HCT116 (cell line): ENCODE results near the gene ARL15. TPM values are rescaled to one million over a fixed set of nuclear protein-coding genes. Genes with fewer than 3 reads are reported as not detected.

Experiments
- ATAC-seq: fragments of 200-7000 bp; cut with Tn5 transposase; 2 replicates; pipeline ENCODE4 v1.9.1; 2020; ENCODE audit warnings: mild to moderate bottlenecking, moderate library complexity
- BruUV-seq: library from RNA; stranded (reverse); fragments of 400-500 nt; replicated peaks from 2 replicates; lab custom pipeline; 2021; lab: Mats Ljungman, UMichigan
- CTCF ChIA-PET: fragments of 300-600 bp; sonication (Branson Sonifier 250); formaldehyde crosslinking; loops from one replicate; lab custom pipeline; 2021; ENCODE audit warnings: antibody characterized with exemption; lab: Charles Lee
- POLR2A ChIA-PET: fragments of 300-600, 350-600 bp; sonication (Branson Sonifier 250); formaldehyde crosslinking; loops from one replicate; lab custom pipeline; 2021; ENCODE audit warnings: antibody characterized with exemption; lab: Charles Lee
- RAD21 ChIA-PET, 2 experiments: fragments of 300-600 bp; sonication (Branson Sonifier 250); formaldehyde crosslinking; loops; one replicate each; lab custom pipeline; 2023; ENCODE audit warnings: low total read pairs in 2 of 2; ENCODE audit not compliant: uncharacterized antibody in 2 of 2, unreplicated experiment in 2 of 2, low non-redundant PET in 1 of 2; lab: Charles Lee
- DNase-seq: peaks from one replicate; pipeline ENCODE4 v3.0.0-alpha.2; 2010; ENCODE audit warnings: low read depth, low spot score
- H2AFZ ChIP-seq: fragments of 200-600 bp; shearing (Covaris generic), sonication (generic); 2 replicates; pipeline ENCODE4 v1.6.1; 2017; ENCODE audit warnings: low read depth, mixed run types, mixed read lengths, antibody characterized with exemption, low read length; ENCODE audit not compliant: poor library complexity, severe bottlenecking
- H3K27ac ChIP-seq: 2 replicates; pipeline ENCODE4 v1.5.1; 2012; ENCODE audit warnings: low read depth, low read length
- H3K27me3 ChIP-seq: fragments of 200-600 bp; sonication (generic); 2 replicates; pipeline ENCODE4 v1.6.1; 2016; ENCODE audit warnings: mixed run types, low read length, mixed read lengths; ENCODE audit not compliant: insufficient read depth
- H3K36me3 ChIP-seq, 2 experiments: fragments of 200-500 bp in 1 of 2; fragments of 200-600 bp in 1 of 2; sonication (Bioruptor generic) in 1 of 2; sonication (generic) in 1 of 2; 2 replicates each; pipeline versions ENCODE4 v1.5.1 to v1.6.1; 2014 to 2016; ENCODE audit warnings: low read length in 2 of 2, inconsistent platforms in 1 of 2, mixed read lengths in 1 of 2, mixed run types in 1 of 2; ENCODE audit not compliant: insufficient read depth in 2 of 2, control insufficient read depth in 1 of 2
- H3K4me1 ChIP-seq, 2 experiments: fragments of 200-600 bp in 1 of 2; sonication (generic) in 1 of 2; 2 replicates each; pipeline versions ENCODE4 v1.5.1 to v1.6.1; 2012 to 2017; ENCODE audit warnings: low read length in 2 of 2, inconsistent platforms in 1 of 2, mild to moderate bottlenecking in 1 of 2, mixed read lengths in 1 of 2, mixed run types in 1 of 2, moderate library complexity in 1 of 2; ENCODE audit not compliant: insufficient read depth in 2 of 2, control insufficient read depth in 1 of 2
- H3K4me2 ChIP-seq: fragments of 200-600 bp; sonication (generic); 2 replicates; pipeline ENCODE4 v1.6.1; 2017; ENCODE audit warnings: mixed run types, low read length, mixed read lengths
- H3K4me3 ChIP-seq, 2 experiments: fragments of 200-600 bp in 1 of 2; sonication (generic) in 1 of 2; replicated peaks in 1 of 2; 2 replicates each; pipeline ENCODE4 v1.5.1; 2011 to 2016; ENCODE audit warnings: low read length in 2 of 2, control low read depth in 1 of 2, low read depth in 1 of 2, mild to moderate bottlenecking in 1 of 2, mixed read lengths in 1 of 2, mixed run types in 1 of 2
- H3K79me2 ChIP-seq: fragments of 200-600 bp; sonication (generic); 2 replicates; pipeline ENCODE4 v1.6.1; 2017; ENCODE audit warnings: mild to moderate bottlenecking, mixed run types, low read length, moderate library complexity, mixed read lengths; ENCODE audit not compliant: insufficient read depth
- H3K9ac ChIP-seq: fragments of 200-600 bp; sonication (generic); 2 replicates; pipeline ENCODE4 v1.6.1; 2016; ENCODE audit warnings: low read length, mixed read lengths
- H3K9me2 ChIP-seq: fragments of 200-600 bp; sonication (generic), shearing (Covaris generic); 2 replicates; pipeline ENCODE4 v1.6.1; 2017; ENCODE audit warnings: mixed run types, mild to moderate bottlenecking, moderate library complexity; ENCODE audit not compliant: insufficient read depth
- H3K9me3 ChIP-seq, 2 experiments: fragments of 200-500 bp in 1 of 2; fragments of 200-600 bp in 1 of 2; sonication (Bioruptor generic) in 1 of 2; sonication (generic) in 1 of 2; 2 replicates each; pipeline ENCODE4 v1.6.1; 2014 to 2017; ENCODE audit warnings: low read length in 2 of 2, mixed read lengths in 2 of 2, inconsistent platforms in 1 of 2, low read depth in 1 of 2, mild to moderate bottlenecking in 1 of 2, mixed run types in 1 of 2, moderate library complexity in 1 of 2; ENCODE audit not compliant: control insufficient read depth in 1 of 2, insufficient read depth in 1 of 2
- H4K20me1 ChIP-seq: fragments of 200-600 bp; sonication (generic), shearing (Covaris generic); 2 replicates; pipeline ENCODE4 v1.6.1; 2017; ENCODE audit warnings: mixed run types, mild to moderate bottlenecking, moderate library complexity; ENCODE audit not compliant: insufficient read depth
- CEBPB ChIP-seq: IDR thresholded peaks from 2 replicates; pipeline ENCODE4 v1.6.1; 2012; ENCODE audit warnings: low read depth
- EGR1 ChIP-seq: IDR thresholded peaks from 2 replicates; pipeline ENCODE4 v1.6.1; 2012; ENCODE audit warnings: low read depth
- EZH2 ChIP-seq: fragments of 200-600 bp; sonication (generic); IDR thresholded peaks from 2 replicates; pipeline ENCODE4 v1.6.1; 2017; ENCODE audit warnings: antibody characterized with exemption, mixed run types
- FOSL1 ChIP-seq: IDR thresholded peaks from 2 replicates; pipeline ENCODE4 v1.6.1; 2012; ENCODE audit warnings: low read depth
- JUND ChIP-seq: IDR thresholded peaks from 2 replicates; pipeline ENCODE4 v1.6.1; 2012
- SIN3A ChIP-seq: IDR thresholded peaks from 2 replicates; pipeline ENCODE4 v1.6.1; 2012; ENCODE audit warnings: low read depth
- ZFX ChIP-seq: fragments of 450-650 bp; IDR thresholded peaks from 2 replicates; pipeline ENCODE4 v1.6.1; 2017
- ZNF274 ChIP-seq: fragments of 200-500 bp; sonication (Bioruptor generic); IDR thresholded peaks from 2 replicates; pipeline ENCODE4 v1.6.1; 2014; ENCODE audit warnings: mild to moderate bottlenecking, low read depth, low read length, inconsistent platforms
- intact Hi-C: fragments of 100-400 bp; cut with micrococcal nuclease; formaldehyde crosslinking; loops from 2 replicates; pipeline ENCODE4 v1.10.0; 2022
- total RNA-seq: library from RNA; stranded (reverse); gene quantifications from one replicate; pipeline ENCODE4 v1.2.1, GENCODE V29; 2021; ENCODE audit not compliant: unreplicated experiment

The ARL15 gene
- total RNA-seq, 1 experiment from 2014 or later: 15.0 TPM

DNA sequence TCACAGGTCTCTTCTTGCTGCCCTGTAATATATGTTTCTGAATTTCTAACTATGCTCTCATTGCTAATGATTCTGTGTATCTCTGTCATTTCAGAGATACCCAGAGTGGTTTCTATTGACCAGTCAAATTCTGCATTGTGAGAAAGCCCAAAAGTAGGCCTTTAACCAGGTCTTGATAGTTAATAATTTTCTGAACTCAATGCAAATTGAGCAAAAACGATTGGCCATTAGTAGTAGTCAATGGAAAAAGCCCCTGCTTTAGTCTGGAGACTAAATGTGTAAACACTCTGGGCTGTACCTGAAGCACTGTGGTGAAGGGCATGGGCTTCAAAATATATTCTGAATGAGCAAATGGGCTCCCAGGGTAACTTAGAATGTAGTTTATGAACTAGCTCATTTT lies 307.6 kb downstream of the ARL15 start:
- no peak overlapping the region for H3K27ac ChIP-seq
- H2AFZ ChIP-seq: no peak overlapping the region
- no peaks in the 10 kb centered on the region for H3K36me3 ChIP-seq
- no peak for TF ChIP-seq CEBPB
- TF ChIP-seq EZH2: no peak
- no peak for TF ChIP-seq ZNF274
- no peak for TF ChIP-seq JUND
- no peak for TF ChIP-seq FOSL1
- TF ChIP-seq ZFX: no peak
- no peaks in the 10 kb centered on the region for H4K20me1 ChIP-seq
- H3K4me2 ChIP-seq: no peak overlapping the region
- intact Hi-C loops: no loop called here
- DNase-seq (no peak), ATAC-seq (no peak)
- H3K9me2 ChIP-seq: no peaks in the 10 kb centered on the region
- BruUV-seq: no TSS peak
- no peaks in the 10 kb centered on the region for H3K79me2 ChIP-seq
- H3K4me3 ChIP-seq: no peak overlapping the region
- no peak overlapping the region for H3K9ac ChIP-seq
- no peaks in the 10 kb centered on the region for H3K4me1 ChIP-seq
- no peaks in the 10 kb centered on the region for H3K9me3 ChIP-seq
- ChIA-PET RAD21 (no interaction called here), POLR2A (no interaction called here), CTCF (no interaction called here)
- no peaks in the 10 kb centered on the region for H3K27me3 ChIP-seq

DNA sequence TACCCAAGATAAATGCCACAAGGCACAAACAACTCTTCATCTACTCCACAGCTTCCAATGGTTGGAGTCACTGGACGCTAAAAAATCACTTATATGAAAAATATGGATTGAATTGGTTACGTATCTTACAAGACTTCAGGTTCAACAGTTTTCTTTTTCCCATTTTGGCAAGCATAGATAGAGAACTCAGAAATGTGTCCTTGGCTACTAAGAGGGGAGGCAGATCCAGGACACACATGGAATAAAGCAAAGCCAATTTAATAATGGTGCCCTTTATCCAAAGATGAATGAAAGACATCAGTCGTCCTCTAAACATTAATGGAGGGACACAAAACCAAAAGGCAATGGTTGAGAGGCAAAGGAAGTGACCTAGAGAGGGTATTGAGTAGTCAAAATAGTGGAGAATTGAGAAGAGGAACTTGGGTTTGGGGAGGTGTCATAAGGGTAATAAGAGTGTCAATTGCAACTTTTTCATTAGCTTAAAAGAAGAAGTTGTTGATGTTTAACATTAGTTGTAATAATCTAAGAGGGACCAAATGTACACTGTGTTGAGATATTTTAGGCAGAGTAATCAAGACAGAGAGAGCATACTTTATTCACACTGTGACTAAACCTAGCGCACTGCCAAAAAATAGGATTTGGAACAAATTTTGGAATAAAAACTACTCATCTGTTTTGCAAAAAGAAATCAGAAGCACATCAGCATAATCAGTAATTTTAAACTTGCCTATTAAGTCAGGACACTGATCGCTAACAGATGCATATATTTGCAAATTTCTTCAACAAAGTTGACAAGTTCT lies 308.2 kb downstream of the ARL15 start:
- CTCF ChIA-PET: no interaction called here
- H4K20me1 ChIP-seq: no peaks in the 10 kb centered on the region
- intact Hi-C loops: no loop called here

More for the DNA sequence above, 308.2 kb downstream of the ARL15 start:
- H3K9me3 ChIP-seq: no peaks in the 10 kb centered on the region
- RAD21 ChIA-PET: no interaction called here
- no peaks in the 10 kb centered on the region for H3K36me3 ChIP-seq
- BruUV-seq: no TSS peak
- TF ChIP-seq SIN3A (no peak), EGR1 (no peak)
- TF ChIP-seq, all 23 proteins: peak for 0
- Histone ChIP-seq H3K4me1 (no peaks in the 10 kb centered on the region), H3K27me3 (no peaks in the 10 kb centered on the region), H2AFZ (no peak overlapping the region), H3K9ac (no peak overlapping the region), H3K4me2 (no peak overlapping the region), H3K9me2 (no peaks in the 10 kb centered on the region), H3K79me2 (no peaks in the 10 kb centered on the region), H3K27ac (no peak overlapping the region), H3K4me3 (no peak overlapping the region)
- no peak for DNase-seq
- no peak for ATAC-seq
- POLR2A ChIA-PET: no interaction called here
